Endothelial cell (in vitro differentiated cells): ENCODE measurements around the gene GALNT16. TPM values are rescaled to one million over a fixed set of nuclear protein-coding genes. Genes with fewer than 3 reads are reported as not detected.

Source experiments
- DNase-seq: peaks from one replicate; pipeline ENCODE4 v3.0.0; 2021; ENCODE audit warnings: low spot score
- H3K27ac Mint-ChIP-seq: one replicate; pipeline ENCODE4 v1.8.0; 2021; ENCODE audit warnings: mixed read lengths, inconsistent platforms; ENCODE audit not compliant: unreplicated experiment
- H3K27me3 Mint-ChIP-seq: one replicate; pipeline ENCODE4 v1.8.0; 2021; ENCODE audit warnings: mild to moderate bottlenecking, moderate library complexity, mixed read lengths, inconsistent platforms; ENCODE audit not compliant: unreplicated experiment
- H3K36me3 Mint-ChIP-seq: one replicate; pipeline ENCODE4 v1.8.0; 2021; ENCODE audit warnings: mild to moderate bottlenecking, low read depth, mixed read lengths, inconsistent platforms; ENCODE audit not compliant: unreplicated experiment
- H3K4me1 Mint-ChIP-seq: one replicate; pipeline ENCODE4 v1.8.0; 2021; ENCODE audit warnings: mild to moderate bottlenecking, mixed read lengths, inconsistent platforms; ENCODE audit not compliant: unreplicated experiment
- H3K4me3 Mint-ChIP-seq: one replicate; pipeline ENCODE4 v1.8.0; 2021; ENCODE audit warnings: mild to moderate bottlenecking, mixed read lengths, inconsistent platforms; ENCODE audit not compliant: unreplicated experiment
- H3K9me3 Mint-ChIP-seq: one replicate; pipeline ENCODE4 v1.8.0; 2021; ENCODE audit warnings: mixed read lengths, inconsistent platforms; ENCODE audit not compliant: unreplicated experiment
- total RNA-seq: library from RNA; stranded (reverse); fragmentation: NEBNext Ultra II Directional; extraction: Animal tissue kit (Norgen Biotek cat#: 25700); gene quantifications from one replicate; pipeline ENCODE4 v1.2.1, GENCODE V29; 2021; ENCODE audit not compliant: unreplicated experiment
- TF ChIP-seq, protein P1 (sequence below): fragments of 200-600 bp; sonication (generic); IDR thresholded peaks from one replicate; pipeline ENCODE4 v1.5.0; 2021; ENCODE audit warnings: antibody characterized with exemption; ENCODE audit not compliant: unreplicated experiment

GALNT16 gene
- total RNA-seq, 1 donor from 2014 or later = 2.8 TPM

DNA sequence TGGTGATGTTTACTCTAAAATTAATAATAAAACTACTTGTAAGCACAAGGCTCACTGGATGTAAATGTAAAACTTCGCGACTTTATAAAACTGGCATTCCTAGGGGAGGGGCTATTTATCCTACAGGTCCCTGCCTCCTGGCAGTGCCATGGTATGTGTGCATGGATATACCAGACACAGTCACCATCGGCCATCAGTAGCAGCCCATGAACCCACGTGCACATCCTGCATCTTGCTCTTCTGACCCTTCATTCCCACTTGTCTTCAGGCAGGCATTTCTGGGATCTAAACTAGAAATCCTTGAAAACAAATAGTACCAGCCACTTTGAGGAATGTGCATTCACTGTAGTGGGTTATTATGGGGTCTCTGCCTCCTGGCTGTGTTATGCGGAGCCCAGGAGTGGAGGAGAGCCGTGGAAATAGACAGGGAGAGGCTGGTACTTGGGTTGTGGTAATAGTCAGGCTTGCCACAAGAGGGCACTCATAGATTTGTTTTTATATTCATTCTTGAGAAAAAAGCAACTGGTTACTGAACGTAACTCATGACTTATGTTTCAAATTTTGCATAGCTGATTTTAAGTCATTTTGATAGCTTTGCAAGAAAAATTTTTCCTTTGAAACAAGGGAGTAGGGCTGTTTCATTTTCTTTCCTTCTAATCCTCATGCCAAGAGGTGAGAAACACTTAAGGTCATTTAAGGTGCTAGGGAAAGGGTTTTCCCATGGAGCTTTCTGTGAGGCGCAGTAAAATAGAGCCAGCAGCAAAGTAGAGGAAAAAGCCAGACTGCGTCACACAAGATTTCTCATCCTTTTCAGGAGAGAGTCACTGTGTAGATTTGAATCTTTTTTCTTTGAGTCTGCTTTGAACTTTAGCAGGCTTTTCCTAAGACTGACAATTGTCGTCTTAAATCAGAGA is 17.4 kb upstream of the GALNT16 start:
- TF ChIP-seq, protein P1, sequence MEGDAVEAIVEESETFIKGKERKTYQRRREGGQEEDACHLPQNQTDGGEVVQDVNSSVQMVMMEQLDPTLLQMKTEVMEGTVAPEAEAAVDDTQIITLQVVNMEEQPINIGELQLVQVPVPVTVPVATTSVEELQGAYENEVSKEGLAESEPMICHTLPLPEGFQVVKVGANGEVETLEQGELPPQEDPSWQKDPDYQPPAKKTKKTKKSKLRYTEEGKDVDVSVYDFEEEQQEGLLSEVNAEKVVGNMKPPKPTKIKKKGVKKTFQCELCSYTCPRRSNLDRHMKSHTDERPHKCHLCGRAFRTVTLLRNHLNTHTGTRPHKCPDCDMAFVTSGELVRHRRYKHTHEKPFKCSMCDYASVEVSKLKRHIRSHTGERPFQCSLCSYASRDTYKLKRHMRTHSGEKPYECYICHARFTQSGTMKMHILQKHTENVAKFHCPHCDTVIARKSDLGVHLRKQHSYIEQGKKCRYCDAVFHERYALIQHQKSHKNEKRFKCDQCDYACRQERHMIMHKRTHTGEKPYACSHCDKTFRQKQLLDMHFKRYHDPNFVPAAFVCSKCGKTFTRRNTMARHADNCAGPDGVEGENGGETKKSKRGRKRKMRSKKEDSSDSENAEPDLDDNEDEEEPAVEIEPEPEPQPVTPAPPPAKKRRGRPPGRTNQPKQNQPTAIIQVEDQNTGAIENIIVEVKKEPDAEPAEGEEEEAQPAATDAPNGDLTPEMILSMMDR = peak; percentile 77
- DNase-seq = peak; percentile 55
- Mint-ChIP-seq H3K27ac (no peak overlapping the region), H3K27me3 (no peaks in the 10 kb centered on the region), H3K4me1 (peaks cover 6% of the 10 kb centered on the region), H3K9me3 (no peaks in the 10 kb centered on the region), H3K4me3 (no peak overlapping the region), H3K36me3 (peaks cover 14% of the 10 kb centered on the region)

DNA sequence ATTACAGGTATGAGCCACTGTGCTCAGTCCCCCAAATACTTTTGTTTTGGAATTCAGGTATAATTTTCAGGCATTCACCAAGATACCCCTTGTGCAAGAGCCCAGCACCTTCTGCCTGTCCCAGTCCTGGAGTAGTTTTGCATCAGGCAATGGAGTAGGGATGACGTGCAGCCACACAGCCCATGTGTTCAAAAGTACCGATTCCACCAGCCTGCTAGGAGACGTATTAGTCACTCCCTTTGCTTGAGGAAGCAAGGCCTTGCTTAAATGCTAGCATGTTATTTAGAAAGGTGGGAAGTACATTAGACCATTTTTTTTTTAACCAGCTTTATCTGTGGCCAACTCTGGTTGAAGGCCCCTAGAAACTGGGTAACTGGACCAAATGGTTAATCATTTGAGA is 15.0 kb upstream of the GALNT16 start:
- H3K9me3 Mint-ChIP-seq = no peaks in the 10 kb centered on the region
- H3K4me3 Mint-ChIP-seq = no peak overlapping the region
- peaks cover 10% of the 10 kb centered on the region for H3K4me1 Mint-ChIP-seq
- H3K27me3 Mint-ChIP-seq = no peaks in the 10 kb centered on the region
- no peak for DNase-seq
- peaks cover 7% of the 10 kb centered on the region for H3K36me3 Mint-ChIP-seq
- H3K27ac Mint-ChIP-seq = no peak overlapping the region
- TF ChIP-seq, protein P1 = no peak

DNA sequence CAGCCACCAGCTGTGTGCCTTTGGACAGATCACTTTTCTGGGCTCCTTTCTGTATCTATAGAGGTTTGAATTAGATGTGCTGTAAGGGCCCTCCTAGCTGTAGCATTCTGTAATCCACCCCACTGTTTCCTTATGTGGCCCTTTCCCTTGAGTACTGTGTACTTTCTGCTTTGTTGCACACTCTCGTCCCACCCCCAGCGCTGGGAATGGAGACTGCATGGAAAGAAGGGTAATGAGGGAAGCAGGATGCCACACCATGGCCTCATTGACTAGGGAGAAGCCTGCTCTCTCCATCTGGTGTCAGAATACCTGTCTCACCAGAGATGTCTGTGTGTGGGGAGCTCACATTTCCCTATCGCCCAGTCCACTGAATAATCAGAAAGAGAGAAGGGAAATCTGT is 13.6 kb upstream of the GALNT16 start:
- TF ChIP-seq, protein P1 = no peak
- Mint-ChIP-seq H3K27me3 (no peaks in the 10 kb centered on the region), H3K27ac (no peak overlapping the region), H3K9me3 (no peaks in the 10 kb centered on the region), H3K4me3 (no peak overlapping the region), H3K36me3 (peaks cover 4% of the 10 kb centered on the region), H3K4me1 (peaks cover 21% of the 10 kb centered on the region)
- DNase-seq = no peak

DNA sequence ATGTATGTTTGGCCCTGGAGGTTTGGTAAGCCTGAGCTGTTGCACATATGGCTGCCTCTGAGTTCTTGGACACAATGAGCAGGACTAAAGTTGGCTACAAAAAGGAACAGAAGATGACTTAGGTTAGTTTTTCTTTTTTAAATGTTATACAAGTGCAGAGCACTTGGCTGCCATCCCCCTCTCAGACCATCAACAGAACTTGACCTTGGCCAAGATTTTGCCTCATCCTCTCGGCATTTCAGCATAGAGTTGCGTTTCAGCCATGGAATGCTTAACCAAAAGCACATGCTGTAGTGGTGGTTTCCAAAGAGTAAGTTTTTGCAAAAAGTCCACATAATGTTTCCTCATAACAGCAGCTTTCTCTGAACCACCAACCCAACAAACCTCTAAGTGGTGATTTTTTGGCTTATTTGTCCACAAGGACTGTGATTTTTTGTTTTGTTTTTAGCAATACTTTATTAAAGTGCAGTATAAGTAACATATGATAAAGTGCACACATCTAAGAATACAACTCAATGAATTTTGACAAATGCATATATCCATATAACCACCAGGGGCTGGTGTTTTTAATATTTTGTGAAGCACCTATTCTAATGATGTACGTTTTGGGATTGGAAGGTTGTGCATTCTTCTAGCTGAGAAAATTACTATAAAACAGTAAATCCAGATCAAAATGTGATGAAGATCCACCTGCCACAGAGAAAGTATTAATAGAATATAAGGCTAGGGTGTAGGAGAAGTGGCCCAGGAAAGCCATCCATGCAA is 12.1 kb upstream of the GALNT16 start:
- H3K9me3 Mint-ChIP-seq = no peaks in the 10 kb centered on the region
- no peak overlapping the region for H3K4me3 Mint-ChIP-seq
- H3K27ac Mint-ChIP-seq = no peak overlapping the region
- DNase-seq = no peak
- H3K27me3 Mint-ChIP-seq = no peaks in the 10 kb centered on the region
- TF ChIP-seq, protein P1 = peak; percentile 76
- H3K4me1 Mint-ChIP-seq = peaks cover 16% of the 10 kb centered on the region
- no peaks in the 10 kb centered on the region for H3K36me3 Mint-ChIP-seq
